ENCODE results near the gene P2RY11.

Gene P2RY11

GRCh38 chr19:10111405-10111811, at the start of gene P2RY11:
Gene P2RY11 (plus strand): TSS chr19:10111693. CDS start chr19:10111722, 29 bp downstream.
- DNase-seq: no peak

- no peak for DNase-seq
Measured at GRCh38 chr19:10061717-10062310, 49.7 kb upstream of the P2RY11 start.

GRCh38 chr19:10068205-10068604, 43.3 kb upstream of the P2RY11 start:
- DNase-seq: no peak

GRCh38 chr19:10069046-10069445, 42.4 kb upstream of the P2RY11 start:
- no peak for DNase-seq

GRCh38 chr19:10070730-10071446, 40.6 kb upstream of the P2RY11 start:
- no peak for DNase-seq

GRCh38 chr19:10074153-10074552, 37.3 kb upstream of the P2RY11 start:
- DNase-seq: no peak

- no peak for DNase-seq
Measured at GRCh38 chr19:10076535-10076934, 35.0 kb upstream of the P2RY11 start.

GRCh38 chr19:10078329-10078728, 33.2 kb upstream of the P2RY11 start:
- no peak for DNase-seq

GRCh38 chr19:10079031-10079453, 32.5 kb upstream of the P2RY11 start:
- no peak for DNase-seq

GRCh38 chr19:10083911-10084310, 27.6 kb upstream of the P2RY11 start:
- DNase-seq: no peak

GRCh38 chr19:10084803-10085202, 26.7 kb upstream of the P2RY11 start:
- no peak for DNase-seq

- peak; percentile 28 to 47 for DNase-seq
Measured at GRCh38 chr19:10085641-10086590, 25.6 kb upstream of the P2RY11 start, which contains the start of gene SHFL. Gene SHFL (plus strand): TSS chr19:10086317. CDS start chr19:10086428, 111 bp downstream.

- DNase-seq: no peak
Measured at GRCh38 chr19:10086591-10087192, 24.8 kb upstream of the P2RY11 start.

- no peak for DNase-seq
Measured at GRCh38 chr19:10087296-10088061, 24.0 kb upstream of the P2RY11 start.

- DNase-seq: no peak
Measured at GRCh38 chr19:10088949-10089554, 22.4 kb upstream of the P2RY11 start.

GRCh38 chr19:10089801-10090375, 21.6 kb upstream of the P2RY11 start:
- no peak for DNase-seq

GRCh38 chr19:10091370-10091687, 20.2 kb upstream of the P2RY11 start:
- DNase-seq: no peak

GRCh38 chr19:10091895-10092641, 19.4 kb upstream of the P2RY11 start:
- no peak for DNase-seq

GRCh38 chr19:10092648-10093294, 18.7 kb upstream of the P2RY11 start:
- DNase-seq: no peak
